Stimulated activated CD4-positive, alpha-beta T cell treated with anti-CD3 and anti-CD28 coated beads, TNF-alpha, amount 100 ng/mL, for 24 hours (primary cell): ENCODE measurements around the gene SCYGR6.

ENCODE experiments used
- DNase-seq, 3 experiments: peaks; one replicate each; pipeline ENCODE4 v3.0.0-alpha.2; 2020; ENCODE audit warnings: low read depth in 3 of 3

Gene SCYGR6

DNA sequence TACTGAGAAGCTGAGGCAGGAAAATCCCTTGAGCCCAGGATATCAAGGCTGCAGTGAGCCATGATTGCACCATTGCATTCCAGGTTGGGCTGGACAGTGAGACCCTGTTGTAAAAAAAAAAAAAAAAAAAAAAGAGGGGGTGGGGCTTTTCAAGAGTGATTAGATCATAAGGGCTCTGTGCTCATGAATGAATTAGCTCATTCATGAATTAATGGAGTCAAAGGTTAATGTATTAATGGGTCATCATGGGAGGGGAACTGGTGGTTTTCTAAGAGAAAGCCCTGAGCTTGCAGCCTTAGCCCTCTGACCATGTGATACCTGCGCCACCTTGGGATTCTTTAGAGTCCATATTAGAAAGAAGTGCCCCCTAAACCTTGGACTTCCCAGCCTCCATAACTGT, 11.3 kb downstream of the SCYGR6 start:
- DNase-seq, result no peak

DNA sequence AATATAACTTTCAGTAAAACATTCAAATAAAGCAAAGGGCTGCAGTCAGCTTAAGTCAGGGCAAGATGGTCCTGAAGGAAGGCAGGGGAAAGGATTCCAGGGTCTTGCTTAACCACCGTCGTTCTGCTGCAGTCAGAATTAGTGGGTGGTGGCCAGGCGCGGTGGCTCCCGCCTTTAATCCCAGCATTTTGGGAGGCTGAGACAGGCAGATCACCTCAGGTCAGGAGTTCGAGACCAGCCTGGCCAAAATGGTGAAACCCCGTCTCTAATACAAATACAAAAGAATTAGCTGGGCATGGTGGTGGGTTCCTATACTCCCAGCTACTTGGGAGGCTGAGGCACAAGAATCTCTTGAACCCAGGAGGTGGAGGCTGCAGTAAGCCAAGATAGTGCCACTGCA, 13.6 kb downstream of the SCYGR6 start:
- DNase-seq, result no peak

DNA sequence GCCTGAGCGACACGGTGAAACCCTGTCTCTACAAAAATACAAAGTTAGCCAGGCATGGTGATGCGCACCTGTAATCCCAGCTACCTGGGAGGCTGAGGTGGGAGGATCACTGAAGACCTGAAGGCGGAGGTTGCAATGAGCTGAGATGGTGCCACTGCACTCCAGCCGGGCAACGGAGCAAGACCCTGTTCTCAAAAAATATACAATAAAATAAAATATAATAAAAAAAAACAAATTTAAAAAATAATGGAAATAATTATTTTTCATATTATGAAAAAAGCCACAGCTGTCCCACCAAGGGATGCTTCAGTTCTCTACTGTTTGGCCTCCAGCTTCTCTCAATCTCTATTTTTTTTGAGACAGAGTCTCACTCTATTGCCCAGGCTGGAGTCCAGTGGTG, 17.2 kb downstream of the SCYGR6 start:
- DNase-seq, result no peak

DNA sequence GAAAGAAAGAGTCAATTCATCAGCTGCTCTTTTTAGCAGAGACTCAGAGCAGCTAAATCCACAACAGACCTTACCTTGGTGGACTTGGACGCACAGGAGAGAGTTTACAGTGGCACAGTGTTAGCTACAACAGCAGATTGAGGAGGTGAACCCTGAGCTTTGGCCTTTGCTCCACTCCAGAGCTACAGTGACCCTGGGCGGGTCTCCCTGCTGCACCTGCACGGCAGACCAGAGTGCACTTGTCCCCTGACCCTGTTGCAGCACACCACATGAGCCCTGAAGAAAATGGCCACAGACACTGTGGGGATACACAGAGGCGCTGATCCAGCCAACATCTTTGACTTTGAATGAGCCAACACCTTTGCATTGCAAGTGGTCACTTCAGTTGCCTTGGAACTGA, 17.7 kb downstream of the SCYGR6 start:
- no peak for DNase-seq

DNA sequence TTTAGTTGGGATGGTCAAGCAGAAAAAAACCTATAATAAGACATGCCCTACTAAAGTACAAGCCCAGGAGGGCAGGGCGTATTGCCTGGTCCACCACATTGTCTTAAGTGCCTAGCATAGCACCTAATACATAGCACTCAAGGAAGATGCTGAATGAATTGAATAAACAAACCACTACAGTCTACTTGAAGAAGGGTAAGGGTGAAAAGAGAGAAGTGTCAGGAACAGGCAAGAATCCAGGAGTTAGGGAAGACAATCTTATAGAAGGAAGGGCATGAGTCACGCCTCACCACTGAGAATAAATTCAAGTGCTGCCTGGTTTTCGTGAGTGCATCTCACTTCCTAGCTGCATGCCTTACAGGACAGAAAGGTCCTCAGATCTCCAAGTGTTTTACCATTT, 20.6 kb downstream of the SCYGR6 start:
- no peak for DNase-seq

DNA sequence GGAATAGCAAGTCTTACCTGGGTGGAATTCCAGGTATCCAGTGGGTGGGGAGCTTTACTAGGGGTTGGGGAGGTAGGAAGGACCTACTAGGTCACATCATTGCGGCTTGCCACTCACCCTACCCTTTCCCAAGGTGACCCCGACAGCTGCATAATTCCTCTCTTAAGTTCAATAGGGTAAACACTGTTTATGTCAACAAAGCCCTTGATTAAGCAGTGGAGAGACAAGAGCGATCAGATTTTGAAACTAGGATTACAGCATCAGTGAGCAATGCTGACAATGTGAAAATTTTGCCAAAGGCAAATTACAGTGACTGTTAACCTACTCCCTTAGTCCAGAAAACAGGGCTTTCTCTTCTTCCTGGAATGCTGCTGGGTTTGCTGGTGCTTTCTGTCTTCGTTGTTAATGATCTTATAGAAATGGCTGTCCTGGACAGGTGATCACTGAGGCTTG, 21.3 kb downstream of the SCYGR6 start:
- no peak for DNase-seq

DNA sequence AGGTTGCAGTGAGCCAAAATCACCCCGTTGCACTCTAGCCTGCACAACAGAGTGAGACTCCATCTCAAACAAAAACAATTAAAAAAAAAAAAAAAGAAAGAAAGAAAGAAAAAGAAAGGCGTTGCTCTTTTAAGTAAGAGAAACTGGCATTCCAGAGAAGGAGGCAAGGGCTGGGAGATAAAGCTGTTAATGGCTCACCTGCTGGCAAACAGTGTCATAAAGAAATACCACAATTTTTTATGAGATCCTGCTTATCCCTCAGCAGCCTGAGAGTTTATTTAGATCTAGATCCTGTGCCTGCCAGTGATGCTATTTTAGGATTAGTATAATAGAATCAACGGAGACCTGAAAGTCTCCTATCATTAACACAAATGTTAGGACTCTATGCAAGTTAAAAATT, 23.0 kb downstream of the SCYGR6 start:
- no peak for DNase-seq

DNA sequence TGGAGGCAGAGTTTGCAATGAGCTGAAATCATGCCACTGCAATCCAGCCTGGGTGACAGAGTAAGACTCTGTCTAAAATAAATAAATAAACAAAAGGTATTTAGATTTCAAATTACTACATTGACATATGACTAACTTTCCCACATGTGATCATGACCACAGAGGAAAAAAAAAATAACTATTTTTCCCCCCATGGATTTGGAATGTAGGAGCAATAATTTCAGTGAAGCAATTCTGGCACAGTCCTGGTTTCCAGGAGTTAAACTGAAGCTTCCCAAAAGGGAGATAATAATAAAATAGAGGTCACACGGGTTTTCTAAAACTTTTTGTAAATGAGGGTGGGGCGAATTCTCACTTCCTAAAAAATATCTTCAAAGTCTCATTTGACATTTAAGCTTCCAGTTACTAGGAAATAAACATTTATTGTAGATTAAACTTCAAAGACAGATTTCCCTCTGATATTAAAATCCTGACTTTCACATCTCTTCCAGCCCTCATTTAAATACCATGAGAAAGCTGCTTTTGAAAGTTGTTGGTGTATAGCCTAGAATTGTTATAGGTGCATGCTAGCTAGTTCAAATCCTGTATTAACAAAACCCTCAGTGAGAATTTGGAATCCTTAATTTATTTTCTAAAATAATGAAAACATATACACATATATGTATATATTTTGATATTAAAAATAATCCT, 27.4 kb downstream of the SCYGR6 start:
- DNase-seq, result no peak

DNA sequence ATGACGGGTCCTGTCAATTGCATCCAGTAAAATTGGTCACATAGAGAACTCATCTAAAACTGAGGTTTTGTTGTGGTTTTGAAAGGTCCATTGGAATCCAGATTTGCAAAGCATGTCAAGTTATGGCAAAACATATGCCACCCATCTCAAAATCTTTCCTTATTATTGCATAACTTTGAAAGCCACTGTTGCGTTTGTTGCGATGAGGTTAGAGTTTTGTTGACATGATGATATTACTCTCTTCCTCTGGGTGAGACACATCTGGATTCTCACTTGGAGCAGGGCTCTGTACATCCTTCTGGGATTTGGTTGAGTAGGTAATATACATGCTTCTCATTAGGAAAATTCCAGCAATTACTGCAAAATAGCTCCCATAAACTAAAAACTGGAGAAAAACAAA, 37.4 kb downstream of the SCYGR6 start:
- no peak for DNase-seq

DNA sequence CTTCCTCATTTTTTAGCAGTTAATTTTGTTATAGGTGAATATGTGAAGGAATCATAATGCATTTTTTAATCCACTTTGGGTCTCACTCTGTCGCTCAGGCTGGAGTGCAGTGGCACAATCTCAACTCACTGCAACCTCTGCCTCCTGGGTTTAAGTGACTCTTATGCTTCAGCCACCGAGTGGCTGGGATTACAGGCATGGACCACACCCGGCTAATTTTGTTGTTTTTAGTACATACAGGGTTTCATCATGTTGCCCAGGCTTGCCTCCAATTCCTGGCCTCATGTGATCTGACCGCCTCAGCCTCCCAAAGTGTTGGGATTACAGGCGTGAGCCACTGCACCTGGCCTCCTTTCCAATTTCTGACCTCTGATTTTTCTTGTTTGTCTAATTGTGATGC, 40.3 kb downstream of the SCYGR6 start:
- DNase-seq, result no peak

DNA sequence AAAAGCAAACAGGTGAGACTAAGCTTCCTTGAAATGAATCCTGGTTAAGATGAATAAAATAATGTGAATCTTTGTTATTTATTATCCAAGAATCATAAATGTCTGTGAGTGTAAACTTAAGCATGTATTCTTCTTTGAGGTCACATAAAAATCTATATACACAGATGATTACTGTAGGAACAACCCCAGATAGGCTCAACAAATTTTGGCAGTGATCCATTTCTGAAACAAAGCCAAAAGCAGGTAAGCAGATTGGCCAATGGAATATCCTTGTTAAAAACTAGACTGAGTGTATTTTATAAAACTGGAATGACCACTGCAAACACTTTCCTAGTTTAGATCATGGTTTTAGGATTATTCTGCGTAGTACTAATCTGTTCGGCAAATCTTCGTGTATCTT, 46.6 kb downstream of the SCYGR6 start:
- no peak for DNase-seq

DNA sequence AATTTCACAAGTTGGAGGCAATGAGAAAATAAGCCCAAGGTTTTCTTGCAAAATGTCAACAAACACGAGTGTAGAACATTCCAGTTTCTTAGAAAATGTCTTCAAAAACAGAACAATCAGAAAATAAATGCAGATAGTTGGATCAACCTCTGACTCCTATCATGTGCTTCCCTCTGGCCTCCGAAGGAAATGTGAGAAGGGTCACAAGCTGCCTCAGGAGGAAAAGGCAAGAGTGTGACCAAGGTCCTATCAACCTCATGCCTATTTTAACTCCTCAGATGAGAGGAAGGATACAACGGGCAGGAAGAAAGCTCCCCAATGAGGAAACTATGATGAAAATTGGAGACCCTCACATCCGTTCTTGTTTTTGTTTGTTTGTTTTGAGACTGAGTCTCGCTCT, 50.1 kb downstream of the SCYGR6 start:
- no peak for DNase-seq
